Natural killer cell (primary cell): Measurements from ENCODE around the gene TMEM233. TPM values are rescaled to one million over a fixed set of nuclear protein-coding genes. Genes with fewer than 3 reads are reported as not detected.

Experiments
- ATAC-seq, 3 donors: fragments of 150-1000 bp in 2 of 3; fragments of 200-7000 bp in 1 of 3; cut with Tn5 transposase; 1 replicate in 1 of 3; 2 replicates in 2 of 3; pipeline ENCODE4 v1.10.0; 2021; ENCODE audit warnings: mild to moderate bottlenecking in 2 of 3, moderate library complexity in 2 of 3
- DNase-seq, 2 donors: peaks; one replicate each; pipeline versions ENCODE4 v3.0.0 to v3.0.0-alpha.2; 2013 to 2021; ENCODE audit warnings: mixed read lengths in 1 of 2
- H3K27ac ChIP-seq: one replicate; pipeline ENCODE4 v1.5.1; 2013; ENCODE audit warnings: mild to moderate bottlenecking, low read length
- H3K27me3 ChIP-seq: one replicate; pipeline ENCODE4 v1.6.1; 2013; ENCODE audit warnings: low read length; ENCODE audit not compliant: control insufficient read depth, insufficient read depth
- H3K36me3 ChIP-seq: one replicate; pipeline ENCODE4 v1.6.1; 2013; ENCODE audit warnings: low read length; ENCODE audit not compliant: control insufficient read depth, insufficient read depth
- H3K4me1 ChIP-seq: one replicate; pipeline ENCODE4 v1.6.1; 2013; ENCODE audit warnings: low read length; ENCODE audit not compliant: control insufficient read depth, insufficient read depth
- H3K4me3 ChIP-seq: one replicate; pipeline ENCODE4 v1.5.1; 2013; ENCODE audit warnings: low read length
- H3K9me3 ChIP-seq: one replicate; pipeline ENCODE4 v1.6.1; 2013; ENCODE audit warnings: low read length; ENCODE audit not compliant: control insufficient read depth, insufficient read depth
- H3K27ac Mint-ChIP-seq, 2 donors: one replicate each; pipeline ENCODE4 v1.8.0; 2022; ENCODE audit warnings: mild to moderate bottlenecking in 2 of 2, mixed read lengths in 2 of 2, moderate library complexity in 1 of 2
- H3K27me3 Mint-ChIP-seq, 2 donors: one replicate each; pipeline ENCODE4 v1.8.0; 2022; ENCODE audit warnings: low read depth in 2 of 2, mixed read lengths in 2 of 2
- H3K36me3 Mint-ChIP-seq: one replicate; pipeline ENCODE4 v1.8.0; 2022; ENCODE audit warnings: mixed read lengths
- H3K4me1 Mint-ChIP-seq, 2 donors: one replicate each; pipeline ENCODE4 v1.8.0; 2022; ENCODE audit warnings: mixed read lengths in 2 of 2
- H3K4me3 Mint-ChIP-seq: one replicate; pipeline ENCODE4 v1.8.0; 2022; ENCODE audit warnings: mild to moderate bottlenecking, moderate library complexity, mixed read lengths
- H3K9me3 Mint-ChIP-seq, 2 donors: one replicate each; pipeline ENCODE4 v1.8.0; 2022; ENCODE audit warnings: mixed read lengths in 2 of 2
- WGBS: methylation state at CpG from one replicate; pipeline ENCODE4 v1.1.7; 2013; ENCODE audit warnings: missing lambda C conversion rate; ENCODE audit not compliant: insufficient coverage; 5-methylcytosine and 5-hydroxymethylcytosine counted together
- intact Hi-C: fragments of 100-400 bp; cut with micrococcal nuclease; formaldehyde crosslinking; loops from one replicate; pipeline ENCODE4 v1.14.2; 2022
- total RNA-seq, 4 donors: library from RNA; stranded (reverse); fragments of 120-200 nt in 1 of 4; gene quantifications; one replicate each; pipeline versions ENCODE4 v1.2.3 to v1.2.4, GENCODE V29; 2013 to 2022
- TF ChIP-seq, protein P1 (sequence below): fragments of 200-600 bp; IDR thresholded peaks from one replicate; pipeline ENCODE4 v1.8.0; 2022; ENCODE audit warnings: antibody characterized with exemption

The TMEM233 gene
- not detected for total RNA-seq
- total RNA-seq (2013) = not detected

DNA sequence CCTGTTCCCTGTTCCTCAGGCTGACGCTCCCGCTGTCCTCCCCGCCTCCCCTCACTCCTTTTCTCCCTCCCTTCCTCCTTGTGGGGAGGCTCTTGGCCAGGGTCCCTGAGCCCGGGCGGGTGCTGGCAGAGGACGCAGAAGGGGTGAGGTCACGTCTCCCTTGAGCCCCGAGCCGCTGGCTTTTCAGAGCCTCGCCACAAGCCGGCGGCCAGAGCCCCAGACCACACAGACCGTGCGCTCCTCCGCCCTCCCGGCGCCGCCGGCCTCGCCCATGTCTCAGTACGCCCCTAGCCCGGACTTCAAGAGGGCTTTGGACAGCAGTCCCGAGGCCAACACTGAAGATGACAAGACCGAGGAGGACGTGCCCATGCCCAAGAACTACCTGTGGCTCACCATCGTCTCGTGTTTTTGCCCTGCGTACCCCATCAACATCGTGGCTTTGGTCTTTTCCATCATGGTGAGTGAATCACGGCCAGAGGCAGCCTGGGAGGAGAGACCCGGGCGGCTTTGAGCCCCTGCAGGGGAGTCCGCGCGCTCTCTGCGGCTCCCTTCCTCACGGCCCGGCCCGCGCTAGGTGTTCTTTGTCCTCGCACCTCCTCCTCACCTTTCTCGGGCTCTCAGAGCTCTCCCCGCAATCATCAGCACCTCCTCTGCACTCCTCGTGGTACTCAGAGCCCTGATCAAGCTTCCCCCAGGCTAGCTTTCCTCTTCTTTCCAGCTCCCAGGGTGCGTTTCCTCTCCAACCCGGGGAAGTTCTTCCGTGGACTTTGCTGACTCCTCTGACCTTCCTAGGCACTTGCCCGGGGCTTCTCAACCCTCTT is at the start of gene TMEM233:
Gene TMEM233, plus strand, starts transcription at position 197 of the 821 bp plus-strand sequence. Its CDS starts 75 bp downstream, at position 272.
- intact Hi-C loops = no loop called here
- no peaks in the 10 kb centered on the region for H3K36me3 Mint-ChIP-seq
- DNase-seq (no peak), ATAC-seq (no peak)
- TF ChIP-seq, protein P1, sequence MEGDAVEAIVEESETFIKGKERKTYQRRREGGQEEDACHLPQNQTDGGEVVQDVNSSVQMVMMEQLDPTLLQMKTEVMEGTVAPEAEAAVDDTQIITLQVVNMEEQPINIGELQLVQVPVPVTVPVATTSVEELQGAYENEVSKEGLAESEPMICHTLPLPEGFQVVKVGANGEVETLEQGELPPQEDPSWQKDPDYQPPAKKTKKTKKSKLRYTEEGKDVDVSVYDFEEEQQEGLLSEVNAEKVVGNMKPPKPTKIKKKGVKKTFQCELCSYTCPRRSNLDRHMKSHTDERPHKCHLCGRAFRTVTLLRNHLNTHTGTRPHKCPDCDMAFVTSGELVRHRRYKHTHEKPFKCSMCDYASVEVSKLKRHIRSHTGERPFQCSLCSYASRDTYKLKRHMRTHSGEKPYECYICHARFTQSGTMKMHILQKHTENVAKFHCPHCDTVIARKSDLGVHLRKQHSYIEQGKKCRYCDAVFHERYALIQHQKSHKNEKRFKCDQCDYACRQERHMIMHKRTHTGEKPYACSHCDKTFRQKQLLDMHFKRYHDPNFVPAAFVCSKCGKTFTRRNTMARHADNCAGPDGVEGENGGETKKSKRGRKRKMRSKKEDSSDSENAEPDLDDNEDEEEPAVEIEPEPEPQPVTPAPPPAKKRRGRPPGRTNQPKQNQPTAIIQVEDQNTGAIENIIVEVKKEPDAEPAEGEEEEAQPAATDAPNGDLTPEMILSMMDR = no peak
- H3K4me3 Mint-ChIP-seq = no peak within 1 kb of the TSS
- H3K27ac ChIP-seq = no peak within 1 kb of the TSS
- peaks cover 21% of the 10 kb centered on the region for H3K27me3 ChIP-seq
- 6% methylated on average over 48 of the region's 48 CpGs for WGBS
- no peak within 1 kb of the TSS for H3K27ac Mint-ChIP-seq
- peaks cover 60 to 81% of the 10 kb centered on the region in 2 donors for H3K27me3 Mint-ChIP-seq
- no peaks in the 10 kb centered on the region for H3K9me3 ChIP-seq
- peaks cover 0 to 23% of the 10 kb centered on the region in 2 donors for H3K4me1 Mint-ChIP-seq
- no peaks in the 10 kb centered on the region for H3K4me1 ChIP-seq
- H3K9me3 Mint-ChIP-seq = no peaks in the 10 kb centered on the region
- no peak within 1 kb of the TSS for H3K4me3 ChIP-seq
- H3K36me3 ChIP-seq = no peaks in the 10 kb centered on the region

DNA sequence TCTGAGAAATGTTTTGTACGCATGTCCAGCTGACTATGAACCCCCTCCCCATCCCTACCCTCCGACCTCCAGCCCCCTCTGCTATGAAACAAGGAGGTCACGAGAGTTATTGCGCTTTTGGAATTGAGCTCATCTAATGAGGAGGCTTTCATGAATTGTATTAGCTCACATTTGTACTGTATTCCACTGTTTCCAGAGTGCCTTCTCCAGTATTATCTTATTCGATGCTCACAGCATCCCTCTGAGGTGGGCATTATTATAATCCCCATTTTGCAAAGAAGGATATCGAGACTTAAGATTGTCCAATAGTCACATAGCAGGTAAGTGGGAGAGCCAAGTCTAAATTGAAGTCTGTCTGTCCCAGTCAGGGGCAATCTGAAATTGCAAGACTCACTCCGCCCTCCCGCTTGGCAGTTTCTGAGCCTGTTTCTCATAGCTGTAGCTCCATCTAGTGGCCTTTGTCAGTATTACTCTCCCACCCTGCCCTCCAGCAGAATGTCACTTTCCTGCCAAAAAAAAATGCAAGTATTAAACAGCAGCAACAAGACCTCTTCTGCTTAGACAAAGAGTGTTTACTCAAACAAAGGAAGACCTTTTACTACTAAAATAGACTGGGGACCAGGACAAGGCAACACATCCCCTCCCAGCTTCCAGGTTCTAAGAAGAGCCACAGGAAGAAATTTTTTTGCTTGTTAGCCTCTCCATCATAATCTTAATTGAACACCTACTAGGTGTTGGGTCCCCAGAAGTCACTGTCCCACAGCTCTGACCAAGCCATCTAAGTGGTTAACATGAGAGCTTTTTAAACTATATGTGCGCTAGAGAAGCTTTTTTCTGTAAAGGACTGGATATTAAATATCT is 48.6 kb upstream of the TMEM233 start:
- Histone ChIP-seq H3K36me3 (no peaks in the 10 kb centered on the region), H3K27ac (no peak overlapping the region), H3K9me3 (no peaks in the 10 kb centered on the region), H3K27me3 (no peaks in the 10 kb centered on the region), H3K4me3 (no peak overlapping the region), H3K4me1 (no peaks in the 10 kb centered on the region)
- H3K36me3 Mint-ChIP-seq = no peaks in the 10 kb centered on the region
- no peaks in the 10 kb centered on the region for H3K4me1 Mint-ChIP-seq
- DNase-seq (peak; percentile 21 to 75), ATAC-seq (peak; percentile 54 to 84 (median 71))
- no peak overlapping the region for H3K27ac Mint-ChIP-seq
- H3K4me3 Mint-ChIP-seq = no peak overlapping the region
- TF ChIP-seq, protein P1 = peak; percentile 85
- intact Hi-C loops = loop anchor here (10.0 kb wide), 1 partner anchor 1140 kb away; no protein-coding TSS in a partner anchor
- H3K9me3 Mint-ChIP-seq = no peaks in the 10 kb centered on the region
- 40% methylated on average over 7 of the region's 9 CpGs for WGBS
- H3K27me3 Mint-ChIP-seq = peaks cover 25 to 26% of the 10 kb centered on the region in 2 donors

DNA sequence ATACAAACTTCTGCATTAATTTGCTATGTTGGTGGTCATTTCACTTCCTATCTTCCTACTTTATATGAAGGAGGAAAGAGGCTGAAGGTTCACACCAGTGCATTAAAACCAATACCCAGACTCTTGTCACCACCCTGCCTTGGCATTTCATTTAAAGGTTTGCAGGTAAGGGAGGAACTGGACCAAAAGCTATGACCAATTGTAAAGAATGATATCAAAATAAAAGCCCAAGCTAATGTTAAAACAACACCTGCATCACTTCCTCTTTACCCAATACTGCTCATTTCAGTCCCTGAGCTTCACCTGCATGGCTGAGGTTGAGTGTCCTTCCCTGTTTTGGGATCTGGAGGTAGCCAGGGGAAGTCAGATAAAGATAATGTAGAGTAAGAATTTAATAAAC is 47.2 kb upstream of the TMEM233 start:
- TF ChIP-seq, protein P1 = no peak
- H3K9me3 Mint-ChIP-seq = no peaks in the 10 kb centered on the region
- DNase-seq (no peak), ATAC-seq (no peak)
- H3K27me3 Mint-ChIP-seq = peaks cover 27 to 35% of the 10 kb centered on the region in 2 donors
- no peaks in the 10 kb centered on the region for H3K36me3 Mint-ChIP-seq
- no peaks in the 10 kb centered on the region for H3K9me3 ChIP-seq
- H3K4me1 ChIP-seq = no peaks in the 10 kb centered on the region
- no peaks in the 10 kb centered on the region for H3K4me1 Mint-ChIP-seq
- no peak overlapping the region for H3K27ac ChIP-seq
- no peaks in the 10 kb centered on the region for H3K27me3 ChIP-seq
- no peak overlapping the region for H3K4me3 ChIP-seq
- intact Hi-C loops = loop anchor here (10.0 kb wide), 1 partner anchor 1142 kb away; no protein-coding TSS in a partner anchor
- H3K36me3 ChIP-seq = no peaks in the 10 kb centered on the region
- H3K4me3 Mint-ChIP-seq = no peak overlapping the region
- no peak overlapping the region for H3K27ac Mint-ChIP-seq
